Testis (tissue), 3 donors: ENCODE measurements around the gene UBE2E1. TPM values are rescaled to one million over a fixed set of nuclear protein-coding genes. Genes with fewer than 3 reads are reported as not detected.
"Not testable (repeated sequence)": the region's sequence is repeated elsewhere in the genome, so short reads cannot be mapped to it uniquely, and the experiment has no call there.

Source experiments
- DNase-seq: peaks from one replicate; pipeline ENCODE4 v3.0.0-alpha.2; 2019
- H3K27ac ChIP-seq, 2 donors: fragments of 200-600 bp; sonication (generic); one replicate each; pipeline ENCODE4 v1.5.1; 2019
- H3K27me3 ChIP-seq: fragments of 200-600 bp; sonication (generic); one replicate; pipeline ENCODE4 v1.5.1; 2019
- H3K36me3 ChIP-seq: fragments of 200-600 bp; sonication (generic); one replicate; pipeline ENCODE4 v1.5.1; 2017; ENCODE audit warnings: low read depth; ENCODE audit errors: missing control alignments
- H3K4me1 ChIP-seq: fragments of 200-600 bp; sonication (generic); one replicate; pipeline ENCODE4 v1.5.1; 2019
- H3K4me3 ChIP-seq, 2 donors: fragments of 200-600 bp; sonication (generic); one replicate each; pipeline ENCODE4 v1.5.1; 2017 to 2019
- H3K9me3 ChIP-seq: fragments of 200-600 bp; sonication (generic); one replicate; pipeline ENCODE4 v1.5.1; 2017
- POLR2A ChIP-seq: fragments of 450-650 bp; IDR thresholded peaks from one replicate; pipeline ENCODE4 v1.6.1; 2017; ENCODE audit warnings: antibody characterized with exemption, mild to moderate bottlenecking, moderate library complexity
- WGBS, 2 donors: methylation state at CpG; one replicate each; pipeline ENCODE4 v1.1.5; 2018; 5-methylcytosine and 5-hydroxymethylcytosine counted together
- intact Hi-C: fragments of 100-400 bp; cut with DNase I; formaldehyde crosslinking; loops from one replicate; pipeline ENCODE4 v1.15.1; 2023; ENCODE audit warnings: low total_unique reads
- polyA plus RNA-seq: library from polyadenylated mRNA; stranded (reverse); fragments of 350-450 nt; fragmentation: Illumina TruSeq; extraction: RNeasy Lipid Tissue Mini Kit (QIAGEN cat#74804); gene quantifications from one replicate; pipeline ENCODE4 v1.2.3, GENCODE V29; 2014; ENCODE audit warnings: low read depth, low replicate concordance; ENCODE audit not compliant: insufficient read depth
- total RNA-seq, 2 donors: library from RNA; depleted of rRNA; stranded (reverse); fragments of >200 nt; gene quantifications; one replicate each; pipeline ENCODE4 v1.2.3, GENCODE V29; 2016
- TF ChIP-seq, protein P1 (sequence below), 3 experiments: fragments of 450-650 bp in 2 of 3; fragments of 200-600 bp in 1 of 3; sonication (generic) in 1 of 3; IDR thresholded peaks; one replicate each; pipeline ENCODE4 v1.5.1; 2016 to 2019; ENCODE audit warnings: antibody characterized with exemption in 3 of 3, mild to moderate bottlenecking in 2 of 3, moderate library complexity in 1 of 3

UBE2E1 gene
- total and polyA plus RNA-seq, 3 donors from 2014 or later, result 68.7 to 89.5 (median 82.2) TPM

GRCh38 chr3:23879485-23879884, 73.7 kb downstream of the UBE2E1 start:
- Histone ChIP-seq H3K4me1 (peaks cover 9% of the 10 kb centered on the region), H3K36me3 (no peaks in the 10 kb centered on the region), H3K27ac (no peak overlapping the region), H3K27me3 (no peaks in the 10 kb centered on the region), H3K9me3 (no peaks in the 10 kb centered on the region), H3K4me3 (no peak overlapping the region)
- no peak for DNase-seq
- WGBS, 2 donors, result 91 to 94% methylated on average over 8 of the region's 8 CpGs
- TF ChIP-seq POLR2A, result no peak
- TF ChIP-seq, protein P1, sequence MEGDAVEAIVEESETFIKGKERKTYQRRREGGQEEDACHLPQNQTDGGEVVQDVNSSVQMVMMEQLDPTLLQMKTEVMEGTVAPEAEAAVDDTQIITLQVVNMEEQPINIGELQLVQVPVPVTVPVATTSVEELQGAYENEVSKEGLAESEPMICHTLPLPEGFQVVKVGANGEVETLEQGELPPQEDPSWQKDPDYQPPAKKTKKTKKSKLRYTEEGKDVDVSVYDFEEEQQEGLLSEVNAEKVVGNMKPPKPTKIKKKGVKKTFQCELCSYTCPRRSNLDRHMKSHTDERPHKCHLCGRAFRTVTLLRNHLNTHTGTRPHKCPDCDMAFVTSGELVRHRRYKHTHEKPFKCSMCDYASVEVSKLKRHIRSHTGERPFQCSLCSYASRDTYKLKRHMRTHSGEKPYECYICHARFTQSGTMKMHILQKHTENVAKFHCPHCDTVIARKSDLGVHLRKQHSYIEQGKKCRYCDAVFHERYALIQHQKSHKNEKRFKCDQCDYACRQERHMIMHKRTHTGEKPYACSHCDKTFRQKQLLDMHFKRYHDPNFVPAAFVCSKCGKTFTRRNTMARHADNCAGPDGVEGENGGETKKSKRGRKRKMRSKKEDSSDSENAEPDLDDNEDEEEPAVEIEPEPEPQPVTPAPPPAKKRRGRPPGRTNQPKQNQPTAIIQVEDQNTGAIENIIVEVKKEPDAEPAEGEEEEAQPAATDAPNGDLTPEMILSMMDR (IDR thresholded peaks at IDR 0.05), result no peak
- intact Hi-C loops, result no loop called here

- Histone ChIP-seq H3K4me1 (peaks cover 9% of the 10 kb centered on the region), H3K27me3 (no peaks in the 10 kb centered on the region), H3K9me3 (no peaks in the 10 kb centered on the region), H3K4me3 (no peak overlapping the region), H3K27ac (no peak overlapping the region), H3K36me3 (no peaks in the 10 kb centered on the region)
- WGBS, 2 donors, result 60 to 65% methylated on average over 4 of the region's 4 CpGs
- intact Hi-C loops, result no loop called here
- no peak for DNase-seq
- no peak for TF ChIP-seq POLR2A
- TF ChIP-seq, protein P1 (IDR thresholded peaks at IDR 0.05), result no peak
These were observed 75.1 kb downstream of the UBE2E1 start for GRCh38 chr3:23880703-23881339.

DNA sequence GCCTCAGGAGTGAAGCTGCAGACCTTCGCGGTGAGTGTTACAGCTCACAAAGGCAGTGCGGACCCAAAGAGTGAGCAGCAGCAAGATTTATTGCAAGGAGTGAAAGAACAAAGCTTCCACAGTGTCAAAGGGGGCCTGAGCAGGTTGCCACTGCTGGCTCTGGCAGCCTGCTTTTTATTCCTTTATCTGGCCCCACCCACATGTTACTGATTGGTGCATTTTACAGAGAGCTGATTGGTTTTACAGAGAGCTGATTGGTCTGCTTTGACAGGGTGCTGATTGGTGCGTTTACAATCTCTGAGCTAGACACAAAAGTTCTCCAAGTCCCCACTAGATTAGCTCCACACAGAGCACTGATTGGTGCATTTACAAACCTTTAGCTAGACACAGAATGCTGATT, 76.2 kb downstream of the UBE2E1 start:
- H3K4me3 ChIP-seq, H3K27ac ChIP-seq, H3K36me3 ChIP-seq, H3K9me3 ChIP-seq, intact Hi-C loops, H3K4me1 ChIP-seq, H3K27me3 ChIP-seq, DNase-seq: not testable (repeated sequence)
- WGBS, 2 donors, result 86 to 91% methylated on average over 4 of the region's 4 CpGs

- no peak for TF ChIP-seq POLR2A
- TF ChIP-seq, protein P1 (IDR thresholded peaks at IDR 0.05), result no peak
- 76 to 91% methylated on average over 8 to 27 of the region's 28 CpGs for WGBS, 2 donors
- no peak overlapping the region for H3K4me3 ChIP-seq
- DNase-seq, result no peak
- no peak overlapping the region for H3K27ac ChIP-seq
- intact Hi-C loops, result no loop called here
- no peaks in the 10 kb centered on the region for H3K36me3 ChIP-seq
- no peaks in the 10 kb centered on the region for H3K27me3 ChIP-seq
- H3K4me1 ChIP-seq, result no peaks in the 10 kb centered on the region
- H3K9me3 ChIP-seq, result no peaks in the 10 kb centered on the region
These were observed 76.7 kb downstream of the UBE2E1 start for GRCh38 chr3:23882487-23882918.

DNA sequence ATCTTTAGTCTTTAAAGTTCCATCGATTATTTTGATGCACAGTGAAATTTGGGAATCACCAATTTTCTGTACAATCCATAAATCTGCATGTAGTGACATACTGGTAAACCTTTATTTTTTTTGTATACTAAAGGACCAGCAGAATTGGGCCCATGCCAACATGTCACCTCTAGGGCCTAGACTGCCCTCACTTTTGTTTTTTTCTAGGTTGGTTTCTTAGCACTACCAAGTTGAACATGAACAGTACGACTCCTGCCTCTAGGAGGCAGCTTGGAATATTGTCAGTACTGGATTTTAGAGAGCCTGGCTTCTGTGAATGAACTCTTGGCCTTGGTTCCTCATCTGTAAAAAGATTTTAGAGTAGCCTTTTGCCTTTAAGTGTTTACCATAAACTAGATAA, 78.7 kb downstream of the UBE2E1 start:
- no peaks in the 10 kb centered on the region for H3K4me1 ChIP-seq
- H3K27me3 ChIP-seq, result no peaks in the 10 kb centered on the region
- WGBS, 2 donors, result 78 to 90% methylated on average over 2 of the region's 2 CpGs
- no peak overlapping the region for H3K4me3 ChIP-seq
- no peak overlapping the region for H3K27ac ChIP-seq
- intact Hi-C loops, result no loop called here
- no peak for TF ChIP-seq POLR2A
- TF ChIP-seq, protein P1 (IDR thresholded peaks at IDR 0.05), result no peak
- no peak for DNase-seq
- no peaks in the 10 kb centered on the region for H3K9me3 ChIP-seq
- H3K36me3 ChIP-seq, result no peaks in the 10 kb centered on the region
